ENCODE measurements around the gene ZFPM1. TPM values are rescaled to one million over a fixed set of nuclear protein-coding genes. Genes with fewer than 3 reads are reported as not detected.

Gene ZFPM1
- total RNA-seq, 1 donor from 2014 or later = 5.7 TPM

DNA sequence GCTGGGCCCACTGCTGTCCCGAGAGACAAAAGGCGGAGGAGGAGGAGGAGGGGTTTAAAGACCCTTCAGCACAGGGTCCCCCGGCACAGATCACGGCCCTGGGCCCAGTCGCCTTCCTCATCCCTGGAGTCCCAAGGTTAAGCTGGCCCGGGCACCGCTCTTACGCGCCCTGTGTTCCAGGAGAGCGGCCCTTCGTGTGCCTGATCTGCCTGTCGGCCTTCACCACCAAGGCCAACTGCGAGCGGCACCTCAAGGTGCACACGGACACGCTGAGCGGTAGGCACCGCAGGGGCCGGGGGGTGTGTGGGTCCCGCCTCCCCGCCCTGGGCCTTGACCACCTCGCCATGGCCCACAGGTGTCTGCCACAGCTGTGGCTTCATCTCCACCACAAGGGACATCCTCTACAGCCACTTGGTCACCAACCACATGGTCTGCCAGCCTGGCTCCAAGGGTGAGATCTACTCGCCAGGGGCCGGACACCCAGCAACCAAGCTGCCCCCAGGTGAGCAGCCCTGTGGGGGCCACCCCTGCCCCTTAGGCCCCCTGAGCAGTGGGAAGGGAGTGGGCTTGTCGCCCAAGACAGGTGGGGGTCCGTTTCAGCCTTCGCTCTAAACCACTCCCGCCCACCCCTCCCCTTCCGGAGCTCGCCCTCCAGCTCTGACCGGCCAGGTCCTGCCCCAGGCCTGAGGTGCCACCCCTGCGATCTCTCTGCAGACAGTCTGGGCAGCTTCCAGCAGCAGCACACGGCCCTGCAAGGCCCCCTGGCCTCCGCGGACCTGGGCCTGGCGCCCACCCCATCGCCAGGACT, 79.6 kb downstream of the ZFPM1 start:
- H3K27me3 ChIP-seq (ENCODE audit: low read depth) = no peaks in the 10 kb centered on the region
- no peaks in the 10 kb centered on the region for H3K36me3 ChIP-seq
- H3K9me3 ChIP-seq (replicated peaks) = no peaks in the 10 kb centered on the region
- TF ChIP-seq CTCF (IDR thresholded peaks at IDR 0.05; ENCODE audit: borderline replicate concordance) = no peak
- peak overlapping the region; percentile 78 for H3K4me3 ChIP-seq
- intact Hi-C loops (cut with micrococcal nuclease) = no loop called here
- H3K27ac ChIP-seq (replicated peaks) = peak overlapping the region; percentile 93
- H3K4me1 ChIP-seq = peaks cover 33% of the 10 kb centered on the region
- no peak for DNase-seq

- H3K4me1 ChIP-seq = peaks cover 31% of the 10 kb centered on the region
- intact Hi-C loops (cut with micrococcal nuclease) = no loop called here
- peak overlapping the region; percentile 78 for H3K4me3 ChIP-seq
- no peak for DNase-seq
- peaks cover 4% of the 10 kb centered on the region for H3K27me3 ChIP-seq (ENCODE audit: low read depth)
- H3K9me3 ChIP-seq (replicated peaks) = no peaks in the 10 kb centered on the region
- H3K36me3 ChIP-seq = no peaks in the 10 kb centered on the region
- TF ChIP-seq CTCF (IDR thresholded peaks at IDR 0.05; ENCODE audit: borderline replicate concordance) = no peak
- peak overlapping the region; percentile 93 for H3K27ac ChIP-seq (replicated peaks)
Measured at GRCh38 chr16:88533381-88533917, 80.4 kb downstream of the ZFPM1 start.

GRCh38 chr16:88533932-88534637, 81.0 kb downstream of the ZFPM1 start:
- Histone ChIP-seq H3K4me1 (peaks cover 31% of the 10 kb centered on the region), H3K27ac (replicated peaks) (peak overlapping the region; percentile 93), H3K27me3 (ENCODE audit: low read depth) (peaks cover 10% of the 10 kb centered on the region), H3K9me3 (replicated peaks) (no peaks in the 10 kb centered on the region), H3K36me3 (no peaks in the 10 kb centered on the region), H3K4me3 (peak overlapping the region; percentile 78)
- DNase-seq = peak; percentile 83
- TF ChIP-seq CTCF (IDR thresholded peaks at IDR 0.05; ENCODE audit: borderline replicate concordance) = no peak
- intact Hi-C loops (cut with micrococcal nuclease) = no loop called here

- no peaks in the 10 kb centered on the region for H3K36me3 ChIP-seq
- no peaks in the 10 kb centered on the region for H3K9me3 ChIP-seq (replicated peaks)
- H3K4me1 ChIP-seq = peaks cover 25% of the 10 kb centered on the region
- DNase-seq = peak; percentile 57
- no peak for TF ChIP-seq CTCF (IDR thresholded peaks at IDR 0.05; ENCODE audit: borderline replicate concordance)
- H3K27me3 ChIP-seq (ENCODE audit: low read depth) = peaks cover 17% of the 10 kb centered on the region
- peak overlapping the region; percentile 93 for H3K27ac ChIP-seq (replicated peaks)
- H3K4me3 ChIP-seq = peak overlapping the region; percentile 78
- intact Hi-C loops (cut with micrococcal nuclease) = no loop called here
Measured at GRCh38 chr16:88534638-88535190, 81.6 kb downstream of the ZFPM1 start.

DNA sequence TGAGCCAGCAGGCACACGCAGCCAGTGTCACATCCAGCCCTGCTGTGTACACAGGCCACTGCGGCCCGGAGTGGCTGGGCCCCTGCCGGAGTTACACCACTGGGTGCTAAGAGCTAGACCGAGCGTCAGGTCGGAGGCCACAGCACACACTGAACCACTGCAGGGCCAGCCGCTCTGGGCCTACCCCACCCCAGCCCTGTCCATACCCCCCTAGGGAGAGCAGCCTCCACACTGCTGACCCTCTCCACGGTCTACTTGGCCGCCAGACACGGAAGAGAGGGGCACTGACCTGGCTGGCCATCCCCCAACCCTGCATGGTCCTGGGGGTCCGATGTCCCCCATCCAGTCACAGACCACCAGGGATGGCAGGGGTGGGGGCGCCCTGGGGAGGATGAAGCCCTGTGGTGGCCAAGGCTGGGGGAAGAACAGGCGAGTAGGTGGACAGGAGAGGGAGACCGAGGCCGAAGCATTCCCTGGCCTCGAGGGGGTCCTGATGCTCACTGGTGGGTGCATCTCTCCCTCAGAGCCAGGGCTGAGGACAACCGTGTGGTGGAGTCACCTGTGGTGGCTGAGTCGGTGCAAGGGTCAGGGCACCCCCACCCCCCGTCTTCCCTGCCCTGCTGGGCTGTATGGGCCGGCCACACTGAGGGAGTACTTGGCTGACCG, 82.2 kb downstream of the ZFPM1 start:
- Histone ChIP-seq H3K9me3 (replicated peaks) (no peaks in the 10 kb centered on the region), H3K4me1 (peaks cover 21% of the 10 kb centered on the region), H3K27me3 (ENCODE audit: low read depth) (peaks cover 23% of the 10 kb centered on the region), H3K36me3 (no peaks in the 10 kb centered on the region), H3K27ac (replicated peaks) (peak overlapping the region; percentile 71), H3K4me3 (peak overlapping the region; percentile 78)
- DNase-seq = no peak
- intact Hi-C loops (cut with micrococcal nuclease) = no loop called here
- TF ChIP-seq CTCF (IDR thresholded peaks at IDR 0.05; ENCODE audit: borderline replicate concordance) = no peak
